Osteoblast (primary cell): Measurements from ENCODE around the gene NEIL3. TPM values are rescaled to one million over a fixed set of nuclear protein-coding genes. Genes with fewer than 3 reads are reported as not detected.

Experiments
- DNase-seq: peaks from one replicate; pipeline ENCODE4 v3.0.0; 2011; ENCODE audit warnings: low spot score, mixed read lengths; ENCODE audit not compliant: insufficient read length; ENCODE audit errors: missing footprints
- H2AFZ ChIP-seq: 2 replicates; pipeline ENCODE4 v1.6.0; 2011; ENCODE audit warnings: mild to moderate bottlenecking, low read length
- H3K27ac ChIP-seq: 2 replicates; pipeline ENCODE4 v1.5.1; 2011; ENCODE audit warnings: mild to moderate bottlenecking, low read depth, low read length, moderate library complexity
- H3K27me3 ChIP-seq: 2 replicates; pipeline ENCODE4 v1.6.0; 2012; ENCODE audit warnings: mild to moderate bottlenecking, control low read depth, inconsistent platforms, low read length, moderate library complexity; ENCODE audit not compliant: insufficient read depth
- H3K36me3 ChIP-seq: 2 replicates; pipeline ENCODE4 v1.5.1; 2011; ENCODE audit warnings: mild to moderate bottlenecking, low read length, control low read depth, moderate library complexity; ENCODE audit not compliant: insufficient read depth
- H3K4me1 ChIP-seq: 2 replicates; pipeline ENCODE4 v1.5.1; 2011; ENCODE audit warnings: mild to moderate bottlenecking, low read length, control low read depth, moderate library complexity; ENCODE audit not compliant: insufficient read depth
- H3K4me2 ChIP-seq: 2 replicates; pipeline ENCODE4 v1.6.0; 2011; ENCODE audit warnings: mild to moderate bottlenecking, low read length; ENCODE audit not compliant: insufficient read depth
- H3K4me3 ChIP-seq: fragments of 200-600 bp; sonication (generic); 3 replicates; pipeline ENCODE4 v1.5.1; 2012; ENCODE audit warnings: mild to moderate bottlenecking, low read length, inconsistent platforms; ENCODE audit not compliant: insufficient read depth
- H3K79me2 ChIP-seq: 2 replicates; pipeline ENCODE4 v1.6.0; 2012; ENCODE audit warnings: mild to moderate bottlenecking, low read length, control low read depth, inconsistent platforms; ENCODE audit not compliant: insufficient read depth
- H3K9me3 ChIP-seq: 2 replicates; pipeline ENCODE4 v1.5.1; 2011; ENCODE audit warnings: low read depth, low read length, control low read depth
- H4K20me1 ChIP-seq: 2 replicates; pipeline ENCODE4 v1.6.0; 2012; ENCODE audit warnings: mild to moderate bottlenecking, low read length, control low read depth; ENCODE audit not compliant: insufficient read depth
- CTCF ChIP-seq: IDR thresholded peaks from 2 replicates; pipeline ENCODE4 v1.5.1; 2011; ENCODE audit warnings: mild to moderate bottlenecking, low read depth, low read length, moderate library complexity; ENCODE audit errors: extremely low read depth
- total RNA-seq: library from RNA; depleted of rRNA; stranded (reverse); fragments of >200 nt; gene quantifications from 2 replicates; pipeline ENCODE4 v1.2.3, GENCODE V29; 2012

Gene NEIL3
- 5.4 and 7.4 TPM in 2 replicates for total RNA-seq

- peaks cover 43% of the 10 kb centered on the region for H3K79me2 ChIP-seq
- no peak for TF ChIP-seq CTCF
- H3K36me3 ChIP-seq, result no peaks in the 10 kb centered on the region
- no peaks in the 10 kb centered on the region for H4K20me1 ChIP-seq
- no peaks in the 10 kb centered on the region for H3K27me3 ChIP-seq
- H3K4me1 ChIP-seq, result peaks cover 30% of the 10 kb centered on the region
- H3K27ac ChIP-seq, result peak within 1 kb of the TSS; percentile 15
- peak within 1 kb of the TSS; percentile 91 for H2AFZ ChIP-seq
- no peaks in the 10 kb centered on the region for H3K9me3 ChIP-seq
- peak within 1 kb of the TSS; percentile 89 for H3K4me3 ChIP-seq
- DNase-seq, result peak; percentile 95
- peak within 1 kb of the TSS; percentile 77 for H3K4me2 ChIP-seq
Measured at GRCh38 chr4:177309522-177310371, at the start of gene NEIL3. TSS of gene NEIL3 (plus strand) at chr4:177309874. CDS start at chr4:177309954, 80 bp downstream.

GRCh38 chr4:177263818-177264217 is 45.9 kb upstream of the NEIL3 start:
- H3K4me1 ChIP-seq, result no peaks in the 10 kb centered on the region
- no peak overlapping the region for H3K4me2 ChIP-seq
- no peak overlapping the region for H3K4me3 ChIP-seq
- no peaks in the 10 kb centered on the region for H3K79me2 ChIP-seq
- no peaks in the 10 kb centered on the region for H3K27me3 ChIP-seq
- H3K9me3 ChIP-seq, result no peaks in the 10 kb centered on the region
- no peaks in the 10 kb centered on the region for H3K36me3 ChIP-seq
- no peak overlapping the region for H2AFZ ChIP-seq
- H3K27ac ChIP-seq, result no peak overlapping the region
- no peak for TF ChIP-seq CTCF
- H4K20me1 ChIP-seq, result no peaks in the 10 kb centered on the region
- no peak for DNase-seq

- no peaks in the 10 kb centered on the region for H3K79me2 ChIP-seq
- no peaks in the 10 kb centered on the region for H3K9me3 ChIP-seq
- H3K36me3 ChIP-seq, result no peaks in the 10 kb centered on the region
- H4K20me1 ChIP-seq, result no peaks in the 10 kb centered on the region
- H3K4me2 ChIP-seq, result no peak overlapping the region
- H3K27me3 ChIP-seq, result no peaks in the 10 kb centered on the region
- H3K4me1 ChIP-seq, result no peaks in the 10 kb centered on the region
- no peak overlapping the region for H2AFZ ChIP-seq
- TF ChIP-seq CTCF, result no peak
- DNase-seq, result no peak
- no peak overlapping the region for H3K27ac ChIP-seq
- H3K4me3 ChIP-seq, result no peak overlapping the region
Measured at GRCh38 chr4:177264788-177265422, 44.8 kb upstream of the NEIL3 start.

GRCh38 chr4:177265729-177266128 is 43.9 kb upstream of the NEIL3 start:
- no peaks in the 10 kb centered on the region for H3K9me3 ChIP-seq
- TF ChIP-seq CTCF, result no peak
- H4K20me1 ChIP-seq, result no peaks in the 10 kb centered on the region
- no peak overlapping the region for H3K4me3 ChIP-seq
- no peaks in the 10 kb centered on the region for H3K27me3 ChIP-seq
- no peak for DNase-seq
- no peak overlapping the region for H3K27ac ChIP-seq
- no peaks in the 10 kb centered on the region for H3K36me3 ChIP-seq
- no peaks in the 10 kb centered on the region for H3K4me1 ChIP-seq
- no peak overlapping the region for H2AFZ ChIP-seq
- no peak overlapping the region for H3K4me2 ChIP-seq
- no peaks in the 10 kb centered on the region for H3K79me2 ChIP-seq
